Ectodermal cell (in vitro differentiated cells): ENCODE results near the gene CREB5.

ENCODE experiments used
- H3K27ac ChIP-seq: 2 replicates; pipeline ENCODE4 v1.7.0; 2013; ENCODE audit warnings: mild to moderate bottlenecking, low read depth, low read length; ENCODE audit not compliant: insufficient read depth, poor library complexity, severe bottlenecking
- H3K27me3 ChIP-seq: 2 replicates; pipeline ENCODE4 v1.7.0; 2013; ENCODE audit warnings: mild to moderate bottlenecking, low read length; ENCODE audit not compliant: insufficient read depth, control insufficient read depth, poor library complexity, severe bottlenecking
- H3K36me3 ChIP-seq: one replicate; pipeline ENCODE4 v1.7.0; 2013; ENCODE audit warnings: low read length; ENCODE audit not compliant: control insufficient read depth, insufficient read depth
- H3K4me1 ChIP-seq: one replicate; pipeline ENCODE4 v1.7.0; 2013; ENCODE audit warnings: low read length; ENCODE audit not compliant: control insufficient read depth, insufficient read depth
- H3K4me3 ChIP-seq: 2 replicates; pipeline ENCODE4 v1.7.0; 2013; ENCODE audit warnings: low read depth, low read length, control low read depth; ENCODE audit not compliant: insufficient read depth
- H3K9me3 ChIP-seq: 2 replicates; pipeline ENCODE4 v1.7.0; 2013; ENCODE audit warnings: mild to moderate bottlenecking, low read length, moderate library complexity; ENCODE audit not compliant: control insufficient read depth
- WGBS, 2 experiments: methylation state at CpG; one replicate each; pipeline ENCODE4 v1.1.7; 2013; ENCODE audit warnings: missing lambda C conversion rate in 2 of 2; 5-methylcytosine and 5-hydroxymethylcytosine counted together

CREB5 gene

DNA sequence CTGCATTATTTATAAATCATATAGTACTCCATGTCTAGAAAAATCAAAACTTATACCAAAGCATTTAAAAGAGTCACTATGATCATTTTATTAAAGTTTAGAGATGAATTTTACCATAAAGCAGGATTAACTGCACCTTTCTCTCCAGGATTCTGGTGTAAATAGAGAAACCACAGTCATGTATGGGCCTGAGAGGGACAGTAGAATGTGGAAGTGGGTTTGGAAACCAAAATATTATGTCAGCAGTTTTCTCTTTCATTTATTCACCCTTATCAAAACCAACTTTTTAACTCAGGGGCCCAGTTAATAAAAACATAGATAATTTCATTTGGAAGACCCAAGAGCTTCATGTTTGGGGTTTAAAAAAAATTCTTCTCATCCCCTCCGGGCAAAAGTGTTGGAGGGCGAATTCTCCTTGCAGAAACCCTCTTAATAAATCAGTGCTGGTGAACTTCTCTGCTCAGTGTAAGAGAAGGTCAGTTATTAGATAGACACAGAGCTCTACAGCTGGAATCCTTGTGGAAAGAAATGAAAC lies 266.2 kb downstream of the CREB5 start:
- no peaks in the 10 kb centered on the region for H3K36me3 ChIP-seq
- peaks cover 8% of the 10 kb centered on the region for H3K4me1 ChIP-seq
- H3K27ac ChIP-seq = no peak overlapping the region
- H3K27me3 ChIP-seq = no peaks in the 10 kb centered on the region
- H3K4me3 ChIP-seq = no peak overlapping the region
- 93 to 100% methylated on average over 2 of the region's 2 CpGs for WGBS, 2 experiments
- no peaks in the 10 kb centered on the region for H3K9me3 ChIP-seq

DNA sequence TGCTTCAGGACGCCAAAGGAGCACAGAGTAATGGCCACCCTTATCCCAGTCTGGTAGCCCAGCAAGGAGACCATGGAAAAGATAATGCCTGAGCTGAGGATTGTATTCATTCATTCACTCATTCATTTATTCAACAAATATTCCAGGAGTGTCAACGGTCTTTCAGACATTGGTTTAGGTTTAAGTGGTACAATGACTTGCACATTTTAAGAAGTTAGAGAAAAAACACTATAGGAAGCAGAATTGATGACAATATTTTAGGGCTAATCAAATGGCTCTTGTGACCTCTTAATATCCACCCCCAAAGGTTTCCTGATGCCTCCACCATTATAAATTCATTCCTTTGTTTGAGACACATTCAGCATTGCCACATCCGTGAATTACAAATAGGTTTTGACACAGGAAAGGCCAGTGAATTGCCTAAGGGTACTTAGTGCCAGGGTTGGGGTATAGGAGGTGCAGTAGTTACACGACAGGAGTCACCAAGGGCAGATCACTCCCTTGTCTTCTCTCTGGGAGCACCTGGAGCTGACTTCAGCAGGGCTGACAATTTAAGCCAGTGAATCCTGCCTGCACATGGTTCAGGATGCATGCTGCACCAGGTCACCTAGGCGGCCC lies 269.5 kb downstream of the CREB5 start:
- H3K27ac ChIP-seq = no peak overlapping the region
- 90 to 94% methylated on average over 5 of the region's 5 CpGs for WGBS, 2 experiments
- no peaks in the 10 kb centered on the region for H3K9me3 ChIP-seq
- H3K4me1 ChIP-seq = peaks cover 4% of the 10 kb centered on the region
- H3K36me3 ChIP-seq = no peaks in the 10 kb centered on the region
- H3K27me3 ChIP-seq = no peaks in the 10 kb centered on the region
- no peak overlapping the region for H3K4me3 ChIP-seq

GRCh38 chr7:28682801-28683200 lies 270.5 kb downstream of the CREB5 start:
- no peaks in the 10 kb centered on the region for H3K27me3 ChIP-seq
- 90 to 97% methylated on average over 8 of the region's 8 CpGs for WGBS, 2 experiments
- peaks cover 4% of the 10 kb centered on the region for H3K4me1 ChIP-seq
- H3K4me3 ChIP-seq = no peak overlapping the region
- H3K9me3 ChIP-seq = no peaks in the 10 kb centered on the region
- no peak overlapping the region for H3K27ac ChIP-seq
- H3K36me3 ChIP-seq = no peaks in the 10 kb centered on the region

DNA sequence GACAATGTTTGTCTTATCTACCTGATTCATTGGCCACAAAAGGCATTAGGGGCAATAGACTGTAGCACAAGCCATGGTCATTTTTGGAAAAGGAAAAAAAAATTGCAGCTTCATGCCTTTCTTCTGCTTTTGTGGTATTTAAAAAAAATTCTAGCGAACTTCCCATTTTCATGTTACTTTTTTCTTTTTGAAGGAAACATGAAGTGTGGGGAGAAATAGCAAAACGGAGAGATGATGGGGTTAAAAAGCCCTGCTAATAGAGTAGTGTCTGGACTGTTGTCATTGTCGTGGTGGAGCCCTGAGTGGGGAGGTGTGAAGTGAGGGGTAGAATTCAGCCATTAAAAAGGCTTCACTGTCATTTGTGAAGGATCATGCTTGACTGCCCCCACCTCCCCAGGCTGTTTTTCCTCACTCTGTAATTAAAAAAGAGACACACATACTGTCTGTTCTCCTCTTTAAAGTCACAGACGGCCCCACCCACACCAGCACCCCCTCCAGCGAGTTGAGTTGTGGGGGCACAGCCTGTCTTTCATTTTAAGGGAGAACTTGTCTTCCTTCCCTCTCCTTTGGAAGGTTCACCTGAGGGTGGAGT lies 272.4 kb downstream of the CREB5 start:
- peaks cover 4% of the 10 kb centered on the region for H3K4me1 ChIP-seq
- 70 to 79% methylated on average over 4 to 5 of the region's 5 CpGs for WGBS, 2 experiments
- no peaks in the 10 kb centered on the region for H3K9me3 ChIP-seq
- no peak overlapping the region for H3K4me3 ChIP-seq
- H3K36me3 ChIP-seq = no peaks in the 10 kb centered on the region
- H3K27ac ChIP-seq = peak overlapping the region; percentile 94
- no peaks in the 10 kb centered on the region for H3K27me3 ChIP-seq

DNA sequence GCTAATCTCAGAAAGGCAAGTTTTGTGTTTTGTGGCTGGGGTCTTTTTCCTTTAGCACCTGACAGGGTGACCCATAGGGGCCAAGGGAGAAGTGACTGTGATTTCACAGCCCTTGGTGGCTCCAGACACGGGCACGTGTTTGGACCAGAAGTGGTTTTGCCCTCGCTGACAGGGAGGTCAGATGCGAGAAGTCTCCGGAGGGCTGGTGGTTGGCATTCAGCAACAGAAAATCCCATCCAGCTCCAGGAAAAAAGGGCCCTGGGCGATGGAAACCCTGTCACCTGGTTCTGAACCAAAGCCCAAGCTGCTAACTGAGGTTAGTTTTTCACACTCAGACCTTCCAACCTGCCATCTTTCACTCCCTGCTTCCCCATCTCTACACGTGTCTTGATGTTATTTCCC lies 272.9 kb downstream of the CREB5 start:
- peak overlapping the region; percentile 94 for H3K27ac ChIP-seq
- 80 to 81% methylated on average over 7 of the region's 7 CpGs for WGBS, 2 experiments
- H3K4me1 ChIP-seq = peaks cover 4% of the 10 kb centered on the region
- no peaks in the 10 kb centered on the region for H3K9me3 ChIP-seq
- H3K36me3 ChIP-seq = no peaks in the 10 kb centered on the region
- no peak overlapping the region for H3K4me3 ChIP-seq
- H3K27me3 ChIP-seq = no peaks in the 10 kb centered on the region

DNA sequence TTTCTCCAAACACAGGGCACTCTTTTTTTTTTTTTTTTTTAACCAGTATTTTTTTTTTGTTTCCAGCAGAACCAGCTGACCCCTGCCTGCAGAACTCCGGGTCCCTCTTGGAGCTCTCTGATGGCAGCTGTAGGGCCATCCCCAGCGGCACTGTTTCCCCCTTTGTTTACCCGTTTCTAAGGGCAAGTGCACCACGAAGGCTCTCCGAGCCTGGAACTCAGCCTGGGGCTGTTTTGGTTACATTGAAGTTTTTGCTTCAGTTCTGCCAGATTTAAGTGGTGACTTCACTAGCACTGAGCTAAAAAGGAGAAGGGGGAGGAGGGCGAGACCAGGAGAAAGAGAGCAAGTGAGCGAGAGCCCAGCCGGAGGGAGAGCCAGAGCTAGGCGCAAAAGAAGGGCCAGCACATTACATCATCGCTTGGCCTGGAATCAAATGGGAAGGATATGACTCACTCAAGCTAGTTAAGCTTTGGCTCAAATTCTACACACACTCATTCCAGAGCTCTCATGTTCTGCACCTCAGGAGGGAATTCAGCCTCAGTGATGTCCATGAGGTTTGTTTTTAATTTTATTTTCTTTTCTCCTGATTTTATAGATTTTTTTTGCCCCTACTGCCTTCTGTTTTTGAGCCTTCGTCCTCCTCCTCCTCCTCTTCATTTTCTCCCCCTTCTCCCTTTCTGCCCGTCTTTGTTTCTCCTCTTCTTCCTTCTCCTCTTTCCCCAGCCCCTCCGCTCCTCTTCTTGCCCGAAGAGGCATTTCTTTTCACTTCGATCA lies 273.5 kb downstream of the CREB5 start:
- Histone ChIP-seq H3K27ac (peak overlapping the region; percentile 94), H3K9me3 (no peaks in the 10 kb centered on the region)
- 14 to 20% methylated on average over 15 of the region's 15 CpGs for WGBS, 2 experiments

GRCh38 chr7:28686418-28686800 lies 274.1 kb downstream of the CREB5 start:
- Histone ChIP-seq H3K4me3 (peak overlapping the region; percentile 20), H3K27ac (peak overlapping the region; percentile 94), H3K36me3 (no peaks in the 10 kb centered on the region), H3K9me3 (no peaks in the 10 kb centered on the region), H3K4me1 (peaks cover 4% of the 10 kb centered on the region), H3K27me3 (no peaks in the 10 kb centered on the region)
- 2 to 4% methylated on average over 11 to 12 of the region's 12 CpGs for WGBS, 2 experiments

More for the DNA sequence above, 273.5 kb downstream of the CREB5 start:
- no peaks in the 10 kb centered on the region for H3K27me3 ChIP-seq
- peaks cover 4% of the 10 kb centered on the region for H3K4me1 ChIP-seq
- H3K4me3 ChIP-seq = peak overlapping the region; percentile 20
- no peaks in the 10 kb centered on the region for H3K36me3 ChIP-seq

- Histone ChIP-seq H3K27ac (no peak overlapping the region), H3K4me3 (no peak overlapping the region)
Measured at GRCh38 chr7:28687537-28687936, 275.2 kb downstream of the CREB5 start.

DNA sequence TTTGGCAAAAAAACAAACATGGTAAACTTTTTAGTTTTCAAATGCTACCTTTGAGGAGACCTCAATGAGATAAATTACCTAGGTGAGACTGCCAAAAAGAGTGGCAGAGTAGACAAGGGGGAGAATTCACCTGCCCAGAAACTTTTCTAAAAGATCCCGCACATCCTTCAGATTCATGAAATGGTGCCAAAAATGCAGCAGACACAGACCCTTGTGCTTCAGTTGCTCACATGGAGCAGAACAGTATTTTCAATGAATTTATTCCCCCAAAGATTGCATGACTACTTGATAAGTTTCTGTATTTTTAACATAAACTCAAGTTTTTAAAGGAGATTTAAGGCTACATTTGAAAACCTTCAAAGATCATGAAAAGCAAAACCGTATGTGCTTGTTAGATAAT lies 275.9 kb downstream of the CREB5 start:
- no peak overlapping the region for H3K4me3 ChIP-seq
- no peak overlapping the region for H3K27ac ChIP-seq
- no peaks in the 10 kb centered on the region for H3K27me3 ChIP-seq
- H3K36me3 ChIP-seq = no peaks in the 10 kb centered on the region
- no peaks in the 10 kb centered on the region for H3K9me3 ChIP-seq
- peaks cover 4% of the 10 kb centered on the region for H3K4me1 ChIP-seq
- 90 to 100% methylated on average over 1 to 2 of the region's 2 CpGs for WGBS, 2 experiments

More at GRCh38 chr7:28687537-28687936, 275.2 kb downstream of the CREB5 start:
- no peaks in the 10 kb centered on the region for H3K36me3 ChIP-seq
- no peaks in the 10 kb centered on the region for H3K9me3 ChIP-seq
- WGBS, 2 experiments = 87 to 88% methylated on average over 4 of the region's 4 CpGs
- no peaks in the 10 kb centered on the region for H3K27me3 ChIP-seq
- H3K4me1 ChIP-seq = peaks cover 4% of the 10 kb centered on the region

DNA sequence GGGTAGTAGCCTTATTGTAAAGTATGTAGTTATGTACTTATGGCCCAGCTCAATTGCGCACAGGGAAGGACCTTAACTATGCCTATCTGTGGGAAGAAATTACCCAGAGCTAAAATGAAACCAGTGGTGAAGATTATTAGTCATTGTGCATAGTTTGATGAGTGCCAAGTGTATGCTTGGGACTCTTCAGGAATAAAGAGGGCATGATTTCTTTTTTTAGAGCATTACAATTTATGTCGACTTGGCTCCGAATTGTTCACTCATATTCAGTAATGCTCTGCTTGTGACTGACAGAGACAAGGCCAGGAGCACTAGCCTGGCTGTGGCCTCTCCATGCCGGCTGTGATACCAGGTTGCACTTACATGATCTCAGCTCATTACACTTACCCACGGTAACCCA lies 276.3 kb downstream of the CREB5 start:
- no peak overlapping the region for H3K27ac ChIP-seq
- H3K4me1 ChIP-seq = peaks cover 4% of the 10 kb centered on the region
- no peak overlapping the region for H3K4me3 ChIP-seq
- WGBS, 2 experiments = 97 to 98% methylated on average over 5 of the region's 5 CpGs
- no peaks in the 10 kb centered on the region for H3K9me3 ChIP-seq
- no peaks in the 10 kb centered on the region for H3K36me3 ChIP-seq
- no peaks in the 10 kb centered on the region for H3K27me3 ChIP-seq
